ENCODE results near the gene CTNNA3.

The CTNNA3 gene

GRCh38 chr10:66649626-66650025 is 1046.4 kb downstream of the CTNNA3 start:
- DNase-seq (ENCODE audit: low spot score) = no peak

- DNase-seq (ENCODE audit: low spot score) = no peak
Measured at GRCh38 chr10:66642217-66642616, 1053.8 kb downstream of the CTNNA3 start.

- DNase-seq (ENCODE audit: low spot score) = no peak
Measured at GRCh38 chr10:66639371-66639770, 1056.6 kb downstream of the CTNNA3 start.

GRCh38 chr10:66637273-66638036 is 1058.5 kb downstream of the CTNNA3 start:
- DNase-seq (ENCODE audit: low spot score) = no peak

- no peak for DNase-seq (ENCODE audit: low spot score)
Measured at GRCh38 chr10:66629996-66630395, 1066.0 kb downstream of the CTNNA3 start.

GRCh38 chr10:66627156-66627555 is 1068.8 kb downstream of the CTNNA3 start:
- peak; percentile 58 for DNase-seq (ENCODE audit: low spot score)

GRCh38 chr10:66625709-66626590 is 1070.0 kb downstream of the CTNNA3 start:
- DNase-seq (ENCODE audit: low spot score) = no peak

GRCh38 chr10:66622050-66622449 is 1073.9 kb downstream of the CTNNA3 start:
- no peak for DNase-seq (ENCODE audit: low spot score)

GRCh38 chr10:66604195-66604594 is 1091.8 kb downstream of the CTNNA3 start:
- DNase-seq (ENCODE audit: low spot score) = no peak

- DNase-seq (ENCODE audit: low spot score) = no peak
Measured at GRCh38 chr10:66591865-66592264, 1104.1 kb downstream of the CTNNA3 start.

GRCh38 chr10:66587680-66588050 is 1108.3 kb downstream of the CTNNA3 start:
- no peak for DNase-seq (ENCODE audit: low spot score)

GRCh38 chr10:66586897-66587679 is 1108.9 kb downstream of the CTNNA3 start:
- no peak for DNase-seq (ENCODE audit: low spot score)

- peak; percentile 5 for DNase-seq (ENCODE audit: low spot score)
Measured at GRCh38 chr10:66586073-66586472, 1109.9 kb downstream of the CTNNA3 start.

GRCh38 chr10:66575251-66575855 is 1120.6 kb downstream of the CTNNA3 start:
- DNase-seq (ENCODE audit: low spot score) = no peak

GRCh38 chr10:66572700-66573099 is 1123.3 kb downstream of the CTNNA3 start:
- no peak for DNase-seq (ENCODE audit: low spot score)

GRCh38 chr10:66565999-66566398 is 1130.0 kb downstream of the CTNNA3 start:
- DNase-seq (ENCODE audit: low spot score) = no peak

GRCh38 chr10:66564287-66564686 is 1131.7 kb downstream of the CTNNA3 start:
- no peak for DNase-seq (ENCODE audit: low spot score)

- no peak for DNase-seq (ENCODE audit: low spot score)
Measured at GRCh38 chr10:66555061-66555460, 1140.9 kb downstream of the CTNNA3 start.

GRCh38 chr10:66552331-66552730 is 1143.7 kb downstream of the CTNNA3 start:
- no peak for DNase-seq (ENCODE audit: low spot score)

- no peak for DNase-seq (ENCODE audit: low spot score)
Measured at GRCh38 chr10:66550351-66550750, 1145.6 kb downstream of the CTNNA3 start.

- DNase-seq (ENCODE audit: low spot score) = no peak
Measured at GRCh38 chr10:66538908-66539307, 1157.1 kb downstream of the CTNNA3 start.

- DNase-seq (ENCODE audit: low spot score) = no peak
Measured at GRCh38 chr10:66538371-66538770, 1157.6 kb downstream of the CTNNA3 start.

Measured in NAMALWA (cell line).